Measurements from ENCODE around the gene APOL4.

DNA sequence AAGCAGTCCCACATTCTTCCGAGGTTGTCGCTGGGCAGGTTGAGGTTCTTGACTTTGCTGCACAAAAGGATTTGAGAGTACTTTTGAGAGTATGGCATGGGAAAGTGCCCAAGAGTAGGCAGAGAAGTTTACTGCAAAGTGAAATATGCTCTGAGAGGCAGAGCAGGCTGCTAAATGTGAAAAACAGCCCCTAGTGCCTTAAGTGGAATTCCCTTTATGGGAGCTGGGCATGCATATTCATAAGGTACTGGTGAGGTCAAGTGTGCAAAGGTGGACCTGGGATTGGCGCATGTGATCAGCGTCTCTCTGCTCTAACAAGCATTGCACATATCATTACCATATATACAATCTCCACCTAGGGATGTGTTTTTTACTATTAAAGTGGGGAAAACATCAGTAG, 12.0 kb upstream of the APOL4 start:
- TF ChIP-seq, protein P1, sequence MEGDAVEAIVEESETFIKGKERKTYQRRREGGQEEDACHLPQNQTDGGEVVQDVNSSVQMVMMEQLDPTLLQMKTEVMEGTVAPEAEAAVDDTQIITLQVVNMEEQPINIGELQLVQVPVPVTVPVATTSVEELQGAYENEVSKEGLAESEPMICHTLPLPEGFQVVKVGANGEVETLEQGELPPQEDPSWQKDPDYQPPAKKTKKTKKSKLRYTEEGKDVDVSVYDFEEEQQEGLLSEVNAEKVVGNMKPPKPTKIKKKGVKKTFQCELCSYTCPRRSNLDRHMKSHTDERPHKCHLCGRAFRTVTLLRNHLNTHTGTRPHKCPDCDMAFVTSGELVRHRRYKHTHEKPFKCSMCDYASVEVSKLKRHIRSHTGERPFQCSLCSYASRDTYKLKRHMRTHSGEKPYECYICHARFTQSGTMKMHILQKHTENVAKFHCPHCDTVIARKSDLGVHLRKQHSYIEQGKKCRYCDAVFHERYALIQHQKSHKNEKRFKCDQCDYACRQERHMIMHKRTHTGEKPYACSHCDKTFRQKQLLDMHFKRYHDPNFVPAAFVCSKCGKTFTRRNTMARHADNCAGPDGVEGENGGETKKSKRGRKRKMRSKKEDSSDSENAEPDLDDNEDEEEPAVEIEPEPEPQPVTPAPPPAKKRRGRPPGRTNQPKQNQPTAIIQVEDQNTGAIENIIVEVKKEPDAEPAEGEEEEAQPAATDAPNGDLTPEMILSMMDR (IDR thresholded peaks at IDR 0.05; ENCODE audit: insufficient read depth, low read length), result no peak
- TF ChIP-seq SPI1 (IDR thresholded peaks at IDR 0.05; ENCODE audit: borderline replicate concordance, low read depth) (no peak), GABPA (IDR thresholded peaks at IDR 0.05; ENCODE audit: low read depth) (no peak)
- TF ChIP-seq, protein P2, sequence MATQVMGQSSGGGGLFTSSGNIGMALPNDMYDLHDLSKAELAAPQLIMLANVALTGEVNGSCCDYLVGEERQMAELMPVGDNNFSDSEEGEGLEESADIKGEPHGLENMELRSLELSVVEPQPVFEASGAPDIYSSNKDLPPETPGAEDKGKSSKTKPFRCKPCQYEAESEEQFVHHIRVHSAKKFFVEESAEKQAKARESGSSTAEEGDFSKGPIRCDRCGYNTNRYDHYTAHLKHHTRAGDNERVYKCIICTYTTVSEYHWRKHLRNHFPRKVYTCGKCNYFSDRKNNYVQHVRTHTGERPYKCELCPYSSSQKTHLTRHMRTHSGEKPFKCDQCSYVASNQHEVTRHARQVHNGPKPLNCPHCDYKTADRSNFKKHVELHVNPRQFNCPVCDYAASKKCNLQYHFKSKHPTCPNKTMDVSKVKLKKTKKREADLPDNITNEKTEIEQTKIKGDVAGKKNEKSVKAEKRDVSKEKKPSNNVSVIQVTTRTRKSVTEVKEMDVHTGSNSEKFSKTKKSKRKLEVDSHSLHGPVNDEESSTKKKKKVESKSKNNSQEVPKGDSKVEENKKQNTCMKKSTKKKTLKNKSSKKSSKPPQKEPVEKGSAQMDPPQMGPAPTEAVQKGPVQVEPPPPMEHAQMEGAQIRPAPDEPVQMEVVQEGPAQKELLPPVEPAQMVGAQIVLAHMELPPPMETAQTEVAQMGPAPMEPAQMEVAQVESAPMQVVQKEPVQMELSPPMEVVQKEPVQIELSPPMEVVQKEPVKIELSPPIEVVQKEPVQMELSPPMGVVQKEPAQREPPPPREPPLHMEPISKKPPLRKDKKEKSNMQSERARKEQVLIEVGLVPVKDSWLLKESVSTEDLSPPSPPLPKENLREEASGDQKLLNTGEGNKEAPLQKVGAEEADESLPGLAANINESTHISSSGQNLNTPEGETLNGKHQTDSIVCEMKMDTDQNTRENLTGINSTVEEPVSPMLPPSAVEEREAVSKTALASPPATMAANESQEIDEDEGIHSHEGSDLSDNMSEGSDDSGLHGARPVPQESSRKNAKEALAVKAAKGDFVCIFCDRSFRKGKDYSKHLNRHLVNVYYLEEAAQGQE (IDR thresholded peaks at IDR 0.05; ENCODE audit: insufficient replicate concordance, low read depth), result no peak

Measured in HL-60 (cell line).